ENCODE measurements around the gene SNED1. TPM values are rescaled to one million over a fixed set of nuclear protein-coding genes. Genes with fewer than 3 reads are reported as not detected.
"Not testable (repeated sequence)": the region's sequence is repeated elsewhere in the genome, so short reads cannot be mapped to it uniquely, and the experiment has no call there.

Gene SNED1
- total RNA-seq, 1 donor from 2014 or later = 22.3 TPM

DNA sequence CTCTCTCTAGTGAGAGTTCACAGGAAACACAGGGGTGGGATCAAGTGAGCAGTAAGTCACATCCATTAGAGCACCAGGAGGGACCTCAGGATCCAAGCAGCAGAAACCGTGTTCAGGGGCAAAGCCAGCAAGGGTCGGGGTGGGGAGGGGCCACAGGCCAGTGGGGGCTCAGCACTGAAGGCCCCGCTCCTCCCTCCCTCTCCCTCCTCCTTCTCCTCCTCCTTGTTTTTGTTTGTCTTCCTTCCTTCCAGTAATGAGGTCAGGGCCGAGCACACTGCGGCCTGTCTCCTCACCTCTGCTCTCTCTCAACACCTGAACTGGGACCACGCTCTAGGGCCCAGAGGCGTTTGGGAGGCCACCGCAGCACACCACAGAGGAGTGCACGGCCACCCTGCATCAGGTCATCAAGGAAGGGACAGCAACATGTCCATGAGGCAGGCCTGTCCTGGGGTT lies 82.8 kb downstream of the SNED1 start:
- intact Hi-C loops (cut with micrococcal nuclease) = no loop called here

DNA sequence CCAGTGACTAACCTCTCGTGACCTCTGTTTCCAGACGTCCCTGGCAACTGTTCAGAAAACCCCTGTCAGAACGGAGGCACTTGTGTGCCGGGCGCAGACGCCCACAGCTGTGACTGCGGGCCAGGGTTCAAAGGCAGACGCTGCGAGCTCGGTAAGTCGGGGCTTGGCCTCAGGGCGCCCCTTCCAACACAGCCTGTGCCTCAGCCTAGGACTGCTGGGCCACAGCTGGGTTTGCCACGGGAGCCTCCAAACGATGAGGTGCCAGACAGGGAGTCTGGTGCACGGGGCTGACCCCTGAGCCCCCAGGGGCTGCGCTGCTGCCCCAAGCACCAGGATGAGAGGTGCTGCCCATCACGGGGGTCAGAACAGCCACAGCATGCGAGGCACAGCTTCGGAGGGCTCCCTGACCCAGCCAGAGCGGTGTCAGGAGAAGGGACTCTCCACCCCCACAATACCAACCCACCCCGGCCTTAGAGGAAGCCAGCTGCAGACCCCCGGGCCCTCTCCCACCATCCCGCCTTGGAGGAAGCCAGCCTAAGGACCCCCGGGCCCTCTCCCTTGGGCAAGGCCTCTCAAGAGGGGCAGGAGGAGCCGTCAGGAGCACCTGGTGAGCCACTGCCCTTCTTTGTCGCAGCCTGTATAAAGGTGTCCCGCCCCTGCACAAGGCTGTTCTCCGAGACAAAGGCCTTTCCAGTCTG lies 83.4 kb downstream of the SNED1 start:
- intact Hi-C loops (cut with micrococcal nuclease) = no loop called here

DNA sequence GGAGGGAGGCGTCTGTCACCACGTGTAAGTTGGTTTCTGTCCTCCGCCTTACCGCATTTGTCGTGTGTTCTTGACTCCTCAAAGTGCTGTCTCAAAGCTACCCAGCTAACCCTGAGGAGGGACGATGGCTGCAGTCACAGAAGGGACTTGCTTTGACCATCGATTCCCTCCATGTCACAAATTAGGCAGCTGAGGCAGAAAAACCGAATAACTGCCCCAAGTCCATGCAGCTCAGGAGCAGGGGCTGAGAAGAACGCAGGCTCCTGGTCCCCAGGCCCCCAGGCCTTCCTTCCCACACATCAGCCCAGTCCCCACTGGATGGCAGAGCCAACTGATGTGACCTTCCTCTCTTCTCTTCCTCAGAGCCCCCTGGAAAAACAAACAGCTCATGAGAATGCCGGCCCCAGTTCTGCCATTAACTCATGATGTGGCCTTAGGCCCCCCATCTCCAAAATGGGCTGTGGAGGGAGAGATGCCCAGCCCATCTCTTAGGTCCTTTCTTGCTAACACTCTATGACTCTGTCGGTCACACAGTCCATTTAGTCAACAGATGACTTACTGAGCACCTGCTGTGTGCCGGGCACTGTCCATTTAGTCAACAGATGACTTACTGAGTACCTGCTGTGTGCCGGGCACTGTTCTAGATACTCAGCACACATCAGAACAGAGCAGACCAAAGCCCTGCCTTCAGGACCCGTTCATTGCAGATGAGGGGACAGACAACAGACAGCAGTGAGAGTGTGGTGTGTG lies 84.1 kb downstream of the SNED1 start:
- intact Hi-C loops (cut with micrococcal nuclease) = no loop called here

GRCh38 chr2:241083091-241083415 lies 84.6 kb downstream of the SNED1 start:
- intact Hi-C loops (cut with micrococcal nuclease) = no loop called here

DNA sequence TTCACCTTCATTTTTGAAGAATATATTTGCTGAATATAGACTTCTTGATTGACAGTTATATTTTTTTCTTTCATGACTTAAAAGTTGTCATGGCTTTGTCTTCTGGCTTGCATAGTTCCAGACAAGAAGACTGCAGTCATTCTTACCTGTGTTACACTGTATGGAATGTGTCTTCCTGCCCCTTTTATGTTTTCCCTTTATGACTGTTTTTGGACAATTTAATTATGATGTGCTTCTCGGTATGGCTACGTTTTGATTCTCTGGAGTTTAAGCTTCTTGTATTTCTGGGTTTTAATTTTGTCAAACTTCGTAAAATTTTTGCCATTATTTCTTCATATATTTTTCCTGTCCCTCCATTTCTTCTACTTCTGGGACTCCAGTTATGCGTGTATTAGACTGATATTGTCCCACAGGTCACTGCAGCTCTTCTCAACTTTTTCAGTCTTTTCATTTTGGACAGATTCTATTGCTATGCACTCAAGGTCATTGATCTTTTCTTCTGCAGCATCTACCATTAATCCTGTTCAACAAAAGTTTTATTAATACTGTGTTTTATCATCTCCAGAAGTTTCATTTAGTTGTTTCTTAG lies 86.5 kb downstream of the SNED1 start:
- intact Hi-C loops (cut with micrococcal nuclease) = no loop called here

- intact Hi-C loops (cut with micrococcal nuclease) = no loop called here
Measured at GRCh38 chr2:241087420-241088268, 89.2 kb downstream of the SNED1 start.

DNA sequence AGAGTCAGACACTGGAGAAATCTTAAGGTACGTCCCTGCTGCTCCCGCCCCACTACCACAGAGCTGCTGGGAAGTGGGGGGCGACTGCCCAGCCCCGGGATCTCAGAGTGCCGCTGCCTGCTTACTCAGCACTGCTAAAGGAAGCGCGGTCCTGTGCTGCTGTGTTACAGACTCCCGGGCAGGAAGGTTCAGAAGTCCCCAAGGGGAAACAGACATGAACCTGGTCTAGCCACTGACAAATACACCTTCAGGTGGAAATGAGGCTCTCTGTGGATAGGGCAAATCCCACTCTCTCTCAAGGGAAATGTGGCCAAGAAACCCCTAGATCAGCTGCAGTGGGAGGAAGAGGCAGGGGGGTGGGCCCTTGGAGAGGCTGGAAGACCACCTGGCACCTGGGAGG lies 90.0 kb downstream of the SNED1 start:
- intact Hi-C loops (cut with micrococcal nuclease) = no loop called here

DNA sequence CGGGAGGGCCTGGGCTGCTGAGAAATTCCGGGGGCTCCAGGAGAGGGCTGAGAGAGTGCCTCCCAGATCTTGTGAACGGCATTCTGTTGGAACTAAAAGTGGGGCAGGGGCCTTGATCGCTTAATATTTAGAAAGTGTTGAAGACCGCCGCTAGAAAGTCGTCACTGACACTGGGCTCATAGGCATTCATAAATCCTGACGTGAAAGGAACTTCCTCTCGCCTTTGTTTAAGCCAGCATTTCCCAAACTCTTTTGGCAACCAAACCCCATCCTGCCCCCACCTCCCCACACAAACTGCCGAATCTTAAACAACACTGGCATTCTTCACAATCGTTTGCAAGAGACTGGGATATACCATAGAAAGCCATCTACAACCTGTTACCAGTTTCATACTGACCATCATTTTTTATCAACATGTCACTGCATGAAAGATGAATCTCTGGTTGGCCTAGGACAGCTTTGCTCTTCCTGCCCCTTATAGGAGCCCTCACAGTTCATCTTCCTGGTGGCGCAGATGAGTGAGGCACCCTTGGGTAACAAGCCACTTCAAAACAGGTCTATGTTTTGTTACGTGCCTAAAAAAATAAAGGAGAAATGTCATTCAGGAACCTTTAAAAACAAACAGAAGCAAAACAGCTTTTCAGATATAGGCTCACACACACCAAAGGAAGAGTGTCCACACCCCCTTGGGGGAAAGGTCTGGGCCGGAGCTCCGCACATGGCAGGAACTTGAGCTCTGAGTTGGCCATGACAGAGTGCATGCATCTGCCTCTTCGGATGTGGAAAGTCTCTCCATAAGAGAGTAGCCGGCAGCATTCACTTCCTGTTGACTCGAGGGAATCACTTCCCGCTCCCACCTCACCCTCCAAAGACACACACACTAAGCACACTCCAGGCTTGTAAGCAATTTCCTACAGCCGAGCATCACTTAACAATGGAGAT lies 90.6 kb downstream of the SNED1 start:
- intact Hi-C loops (cut with micrococcal nuclease) = no loop called here

DNA sequence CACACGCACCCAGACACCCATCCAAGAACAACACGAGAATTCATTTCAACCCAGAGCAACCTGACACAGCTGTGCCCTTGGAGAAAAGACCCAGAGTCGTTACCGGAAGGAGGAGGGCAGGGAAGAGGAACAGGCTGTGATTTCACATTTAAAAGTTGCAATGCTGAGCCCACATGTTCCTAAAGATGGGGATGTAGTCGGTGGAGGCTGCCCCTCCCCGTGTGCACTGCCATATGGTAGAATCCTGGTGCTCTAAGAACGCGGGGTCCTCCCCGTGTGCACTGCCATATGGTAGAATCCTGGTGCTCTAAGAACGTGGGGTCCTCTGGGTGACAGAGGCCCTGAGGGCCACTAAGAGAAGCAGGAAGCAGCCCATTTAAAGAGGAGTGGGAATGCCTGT lies 92.8 kb downstream of the SNED1 start:
- intact Hi-C loops (cut with micrococcal nuclease) = no loop called here

GRCh38 chr2:241091734-241092445 lies 93.5 kb downstream of the SNED1 start:
- intact Hi-C loops (cut with micrococcal nuclease) = no loop called here

GRCh38 chr2:241092677-241093076 lies 94.3 kb downstream of the SNED1 start:
- intact Hi-C loops (cut with micrococcal nuclease) = no loop called here

DNA sequence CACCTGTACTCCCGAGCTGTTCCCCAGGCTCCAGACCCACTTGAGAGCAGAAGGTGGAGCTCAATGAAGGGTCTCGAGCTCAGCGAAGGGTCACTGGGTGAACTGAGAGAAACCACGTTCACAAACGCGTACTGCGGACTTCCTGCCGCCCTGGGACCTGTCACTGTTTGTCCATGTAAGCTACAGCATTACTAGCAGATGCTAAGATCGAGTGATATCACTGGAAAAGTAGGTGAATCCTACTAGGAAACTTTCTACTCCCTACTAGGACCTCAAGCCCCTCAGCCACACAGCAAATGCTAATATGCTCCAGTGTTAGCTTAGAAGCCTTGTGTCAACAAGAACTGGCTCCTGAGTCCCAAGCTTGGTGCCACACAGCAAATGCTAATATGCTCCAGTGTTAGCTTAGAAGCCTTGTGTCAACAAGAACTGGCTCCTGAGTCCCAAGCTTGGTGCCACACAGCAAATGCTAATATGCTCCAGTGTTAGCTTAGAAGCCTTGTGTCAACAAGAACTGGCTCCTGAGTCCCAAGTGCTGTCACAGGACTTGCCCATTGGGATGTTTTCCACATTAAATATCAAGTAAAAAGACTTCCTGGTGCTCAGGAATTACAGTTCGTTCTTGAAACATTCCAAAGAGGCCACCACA lies 94.8 kb downstream of the SNED1 start:
- intact Hi-C loops (cut with micrococcal nuclease) = not testable (repeated sequence)

DNA sequence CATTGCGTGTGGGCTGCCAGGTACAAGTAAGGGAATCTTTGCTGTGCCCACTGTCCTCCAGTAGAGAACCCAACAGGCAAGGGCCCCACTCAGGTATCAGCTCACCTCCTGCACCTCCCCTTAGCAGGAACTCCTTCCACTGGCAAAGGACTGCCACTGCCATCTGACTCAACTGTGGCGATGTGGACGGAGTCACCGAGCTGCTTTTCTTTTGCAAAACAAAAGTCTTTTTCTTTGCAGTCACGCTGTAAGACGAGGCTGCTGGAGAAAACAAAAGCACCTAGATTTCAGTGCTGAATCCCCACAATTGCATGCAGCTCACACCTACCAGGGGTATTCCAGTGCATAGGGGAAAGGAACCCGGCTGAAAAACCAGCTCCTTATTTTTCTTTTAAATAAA lies 95.8 kb downstream of the SNED1 start:
- intact Hi-C loops (cut with micrococcal nuclease) = no loop called here

- intact Hi-C loops (cut with micrococcal nuclease) = no loop called here
Measured at GRCh38 chr2:241094924-241095420, 96.6 kb downstream of the SNED1 start.

DNA sequence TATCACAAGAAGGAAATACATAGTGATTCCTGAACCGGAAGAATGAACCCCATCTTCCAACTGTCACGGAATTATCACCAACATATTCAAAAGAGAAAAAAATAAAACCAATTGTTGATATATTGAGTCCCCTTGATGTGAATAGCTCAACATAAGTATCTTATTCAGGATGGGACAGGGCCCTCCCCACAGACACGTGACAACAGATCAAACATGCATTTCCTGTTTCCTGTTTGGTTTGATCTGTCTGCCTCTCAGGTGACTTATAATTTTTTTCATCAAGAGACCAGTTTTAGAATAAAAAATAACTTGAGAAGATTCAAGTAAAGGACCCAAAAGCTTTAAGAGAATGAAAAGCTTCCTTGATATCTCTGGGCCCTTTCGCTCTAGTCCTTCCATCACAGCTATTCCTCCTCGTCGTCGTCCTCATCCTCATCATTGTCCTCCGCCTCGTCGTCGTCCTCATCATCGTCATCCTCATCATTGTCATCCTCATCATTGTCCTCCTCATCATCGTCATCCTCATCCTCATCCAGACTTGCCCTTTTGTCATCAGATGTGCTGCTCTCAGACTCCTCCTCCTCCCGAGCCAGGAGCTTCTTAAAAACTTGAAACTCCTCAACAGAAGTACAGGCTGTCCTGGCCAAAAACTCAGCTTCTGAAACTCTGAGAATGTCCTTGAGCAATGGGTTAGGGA lies 97.3 kb downstream of the SNED1 start:
- intact Hi-C loops (cut with micrococcal nuclease) = no loop called here

GRCh38 chr2:241096979-241097378 lies 98.6 kb downstream of the SNED1 start:
- intact Hi-C loops (cut with micrococcal nuclease) = no loop called here

DNA sequence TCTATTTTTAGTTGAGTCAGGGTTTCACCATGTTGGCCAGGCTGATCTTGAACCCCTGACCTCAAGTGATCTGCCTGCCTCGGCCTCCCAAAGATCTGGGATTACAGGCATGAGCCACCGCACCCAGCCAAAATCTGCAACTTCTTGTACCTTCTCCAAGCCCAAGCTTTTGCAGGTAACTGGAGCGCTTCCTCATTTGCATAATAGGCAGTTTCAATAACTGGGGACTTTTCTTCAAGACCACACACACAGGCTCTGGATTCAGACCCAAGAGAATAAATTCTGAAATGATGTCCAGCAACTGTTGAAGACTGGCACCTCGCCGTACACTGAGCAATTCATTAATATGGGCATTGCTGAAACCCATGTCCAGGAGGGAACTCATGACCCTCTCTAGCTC lies 100.8 kb downstream of the SNED1 start:
- intact Hi-C loops (cut with micrococcal nuclease) = no loop called here

DNA sequence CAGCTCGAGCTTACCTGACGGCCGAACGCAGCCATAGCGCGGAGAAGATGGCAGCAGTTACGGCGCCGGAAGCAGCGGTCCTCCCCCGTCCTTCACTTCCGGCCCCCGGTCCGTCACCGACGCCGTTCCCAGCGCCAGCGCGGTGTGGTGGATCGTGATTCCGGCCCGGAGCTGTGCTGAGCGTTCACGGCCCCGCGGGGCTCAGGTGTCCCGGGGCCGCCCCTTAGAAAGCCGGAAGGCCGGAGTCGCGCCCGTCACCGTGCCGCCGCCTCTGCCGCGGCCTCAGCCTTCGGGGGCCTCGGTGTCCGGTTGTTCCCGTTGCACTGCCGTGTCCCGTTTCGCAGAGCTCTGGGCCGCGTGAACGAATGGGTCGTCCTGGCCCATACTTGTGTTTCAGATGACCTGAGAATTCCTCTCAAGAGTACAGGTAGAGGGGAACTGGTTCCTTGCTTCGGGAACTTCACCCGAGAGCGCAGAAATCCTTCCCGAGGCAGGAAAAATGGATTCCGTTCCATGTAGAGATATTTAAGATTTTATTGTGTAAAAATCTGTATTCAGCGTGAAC lies 103.9 kb downstream of the SNED1 start, which contains the start of gene MTERF4:
Gene MTERF4 (minus strand): TSS at position 49 of the 565 bp plus-strand sequence. CDS start 14 bp downstream, at position 35.
- intact Hi-C loops (cut with micrococcal nuclease) = loop anchor here (1.0 to 5.0 kb wide), 10 partner anchors 24 to 542 kb away; partner anchors contain the start of genes DUSP28, FARP2, HDLBP and PASK

Measured in T-helper 1 cell treated with Interleukin-12 subunit alpha and Interleukin-12 subunit beta and Interleukin-4 antibody, amounts not matched to agents 30 ng/mL and 1 ng/mL, for 36 hours (primary cell).